ENCODE measurements around the gene DENND2C.

DENND2C gene

GRCh38 chr1:114677691-114678090 is 7.8 kb upstream of the DENND2C start:
- no peak for DNase-seq

GRCh38 chr1:114676115-114676514 is 6.3 kb upstream of the DENND2C start:
- no peak for DNase-seq

GRCh38 chr1:114671939-114672275 is 2.1 kb upstream of the DENND2C start:
- no peak for DNase-seq

GRCh38 chr1:114671011-114671938 is 1.4 kb upstream of the DENND2C start:
- DNase-seq, result no peak

GRCh38 chr1:114670083-114671010 is 498 bp upstream of the DENND2C start:
- no peak for DNase-seq

GRCh38 chr1:114668784-114669561 is 876 bp downstream of the DENND2C start:
- DNase-seq, result no peak

- DNase-seq, result no peak
These were observed 1.5 kb downstream of the DENND2C start for GRCh38 chr1:114668373-114668772.

- no peak for DNase-seq
These were observed 2.9 kb downstream of the DENND2C start for GRCh38 chr1:114666954-114667353.

GRCh38 chr1:114660238-114660637 is 9.6 kb downstream of the DENND2C start:
- no peak for DNase-seq

GRCh38 chr1:114651893-114652292 is 18.0 kb downstream of the DENND2C start:
- DNase-seq, result no peak

GRCh38 chr1:114648503-114648902 is 21.3 kb downstream of the DENND2C start:
- DNase-seq, result no peak

GRCh38 chr1:114641377-114641776 is 28.5 kb downstream of the DENND2C start:
- no peak for DNase-seq

- no peak for DNase-seq
These were observed 30.9 kb downstream of the DENND2C start for GRCh38 chr1:114638910-114639309.

GRCh38 chr1:114632427-114632826 is 37.4 kb downstream of the DENND2C start:
- DNase-seq, result no peak

GRCh38 chr1:114627107-114627506 is 42.7 kb downstream of the DENND2C start:
- no peak for DNase-seq

GRCh38 chr1:114623364-114623763 is 46.5 kb downstream of the DENND2C start:
- no peak for DNase-seq

GRCh38 chr1:114620419-114620818 is 49.4 kb downstream of the DENND2C start:
- DNase-seq, result no peak

- DNase-seq, result no peak
These were observed 51.2 kb downstream of the DENND2C start for GRCh38 chr1:114618606-114619005.

- DNase-seq, result no peak
These were observed 59.2 kb downstream of the DENND2C start for GRCh38 chr1:114610546-114611245.

- no peak for DNase-seq
These were observed 60.0 kb downstream of the DENND2C start for GRCh38 chr1:114609826-114610225.

GRCh38 chr1:114609026-114609425 is 60.8 kb downstream of the DENND2C start:
- no peak for DNase-seq

- DNase-seq, result no peak
These were observed 62.6 kb downstream of the DENND2C start for GRCh38 chr1:114607223-114607622.
